Caco-2 (cell line): ENCODE measurements around the gene ACOXL. TPM values are rescaled to one million over a fixed set of nuclear protein-coding genes. Genes with fewer than 3 reads are reported as not detected.

Experiments
- BruUV-seq: library from RNA; stranded (reverse); fragments of 400-500 nt; replicated peaks from 2 replicates; lab custom pipeline; 2021; lab: Mats Ljungman, UMichigan
- CTCF ChIA-PET: fragments of 300-600 bp; sonication (Branson Sonifier 250); formaldehyde crosslinking; loops from one replicate; lab custom pipeline; 2022; ENCODE audit warnings: antibody characterized with exemption; lab: Charles Lee
- POLR2A ChIA-PET: fragments of 300-600 bp; sonication (Branson Sonifier 250); formaldehyde crosslinking; loops from one replicate; lab custom pipeline; 2022; ENCODE audit warnings: antibody characterized with exemption; lab: Charles Lee
- DNase-seq, 2 experiments: peaks; one replicate each; pipeline versions ENCODE4 v3.0.0 to v3.0.0-alpha.2; 2020 to 2022
- H3K27me3 ChIP-seq: replicated peaks from 2 replicates; pipeline ENCODE4 v1.6.0; 2011; ENCODE audit warnings: low read length; ENCODE audit not compliant: control insufficient read depth, insufficient read depth
- H3K36me3 ChIP-seq: 2 replicates; pipeline ENCODE4 v1.5.1; 2011; ENCODE audit warnings: low read length; ENCODE audit not compliant: control insufficient read depth, insufficient read depth
- H3K4me1 ChIP-seq: fragments of 250-450 bp; sonication (Bioruptor Pico); 2 replicates; pipeline ENCODE4 v1.5.1; 2020; ENCODE audit warnings: mild to moderate bottlenecking
- H3K4me3 ChIP-seq: 2 replicates; pipeline ENCODE4 v1.5.1; 2011; ENCODE audit warnings: low read depth, mild to moderate bottlenecking, control low read depth, low read length
- H3K9me3 ChIP-seq: fragments of 250-450 bp; sonication (Bioruptor Pico); 2 replicates; pipeline ENCODE4 v1.5.1; 2020; ENCODE audit warnings: mild to moderate bottlenecking, moderate library complexity
- H3K27ac Mint-ChIP-seq: one replicate; pipeline ENCODE4 v1.8.0; 2022; ENCODE audit warnings: mixed read lengths; ENCODE audit not compliant: unreplicated experiment
- H3K27me3 Mint-ChIP-seq: one replicate; pipeline ENCODE4 v1.8.0; 2022; ENCODE audit warnings: mixed read lengths; ENCODE audit not compliant: insufficient read depth, unreplicated experiment
- H3K36me3 Mint-ChIP-seq: one replicate; pipeline ENCODE4 v1.8.0; 2022; ENCODE audit warnings: mild to moderate bottlenecking, mixed read lengths; ENCODE audit not compliant: insufficient read depth, unreplicated experiment
- H3K4me1 Mint-ChIP-seq: one replicate; pipeline ENCODE4 v1.8.0; 2022; ENCODE audit warnings: low read depth, mixed read lengths; ENCODE audit not compliant: unreplicated experiment
- H3K4me3 Mint-ChIP-seq: one replicate; pipeline ENCODE4 v1.8.0; 2022; ENCODE audit warnings: mild to moderate bottlenecking, moderate library complexity, mixed read lengths; ENCODE audit not compliant: unreplicated experiment
- H3K9me3 Mint-ChIP-seq: one replicate; pipeline ENCODE4 v1.8.0; 2022; ENCODE audit warnings: mixed read lengths; ENCODE audit not compliant: unreplicated experiment
- CTCF ChIP-seq, 2 experiments: fragments of 200-600 bp in 1 of 2; IDR thresholded peaks; 1 replicate in 1 of 2; 2 replicates in 1 of 2; pipeline versions ENCODE4 v1.5.1 to v1.8.0; 2011 to 2022; ENCODE audit warnings: antibody characterized with exemption in 1 of 2, control low read depth in 1 of 2, inconsistent platforms in 1 of 2, low read depth in 1 of 2, low read length in 1 of 2, mild to moderate bottlenecking in 1 of 2, moderate library complexity in 1 of 2; ENCODE audit not compliant: insufficient read depth in 1 of 2, severe bottlenecking in 1 of 2, unreplicated experiment in 1 of 2
- intact Hi-C: fragments of 100-400 bp; cut with micrococcal nuclease; formaldehyde crosslinking; loops from one replicate; pipeline ENCODE4 v1.10.0; 2022; ENCODE audit not compliant: unreplicated experiment
- total RNA-seq: library from RNA; stranded (reverse); gene quantifications from 2 replicates; pipeline ENCODE4 v1.2.3, GENCODE V29; 2022

The ACOXL gene
- total RNA-seq, 1 experiment from 2014 or later = 2.6 TPM

- no peak overlapping the region for H3K4me3 ChIP-seq
- Mint-ChIP-seq H3K27ac (no peak overlapping the region), H3K36me3 (no peaks in the 10 kb centered on the region), H3K9me3 (no peaks in the 10 kb centered on the region), H3K4me3 (no peak overlapping the region), H3K27me3 (no peaks in the 10 kb centered on the region), H3K4me1 (peaks cover 11% of the 10 kb centered on the region)
- no peak for TF ChIP-seq CTCF (IDR thresholded peaks at IDR 0.05; ENCODE audit: insufficient read depth in 1 of 2, low read depth in 1 of 2, low read length in 1 of 2, severe bottlenecking in 1 of 2, unreplicated experiment in 1 of 2)
- POLR2A ChIA-PET = interaction anchor here (0.6 kb wide), 1 partner anchor 11 kb away, joined by 3 read pairs; no protein-coding TSS in a partner anchor
- no TSS peak for BruUV-seq
- intact Hi-C loops = no loop called here
- no peaks in the 10 kb centered on the region for H3K36me3 ChIP-seq
- H3K27me3 ChIP-seq = no peaks in the 10 kb centered on the region
- CTCF ChIA-PET = interaction anchor here (1.0 kb wide), 1 partner anchor 302 kb away, joined by 4 read pairs; no protein-coding TSS in a partner anchor
- no peaks in the 10 kb centered on the region for H3K9me3 ChIP-seq
- DNase-seq = no peak
- no peaks in the 10 kb centered on the region for H3K4me1 ChIP-seq
These were observed 381.5 kb downstream of the ACOXL start for GRCh38 chr2:111113838-111114237.

- no peak overlapping the region for H3K27ac Mint-ChIP-seq
- H3K9me3 ChIP-seq = no peaks in the 10 kb centered on the region
- ChIA-PET POLR2A (no interaction called here), CTCF (interaction anchor here (1.3 kb wide), 1 partner anchor 20 kb away, joined by 3 read pairs; no protein-coding TSS in a partner anchor)
- peaks cover 12% of the 10 kb centered on the region for H3K36me3 Mint-ChIP-seq
- H3K27me3 ChIP-seq = no peaks in the 10 kb centered on the region
- no peaks in the 10 kb centered on the region for H3K27me3 Mint-ChIP-seq
- H3K4me1 Mint-ChIP-seq = peaks cover 11% of the 10 kb centered on the region
- DNase-seq = no peak
- H3K4me3 Mint-ChIP-seq = no peak overlapping the region
- no TSS peak for BruUV-seq
- no peak for TF ChIP-seq CTCF (IDR thresholded peaks at IDR 0.05; ENCODE audit: insufficient read depth in 1 of 2, low read depth in 1 of 2, low read length in 1 of 2, severe bottlenecking in 1 of 2, unreplicated experiment in 1 of 2)
- no peak overlapping the region for H3K4me3 ChIP-seq
- H3K36me3 ChIP-seq = no peaks in the 10 kb centered on the region
- H3K4me1 ChIP-seq = no peaks in the 10 kb centered on the region
- intact Hi-C loops = loop anchor here (2.0 to 5.0 kb wide), 2 partner anchors 551 to 581 kb away; no protein-coding TSS in a partner anchor
- no peaks in the 10 kb centered on the region for H3K9me3 Mint-ChIP-seq
These were observed 383.8 kb downstream of the ACOXL start for GRCh38 chr2:111116011-111116746.

DNA sequence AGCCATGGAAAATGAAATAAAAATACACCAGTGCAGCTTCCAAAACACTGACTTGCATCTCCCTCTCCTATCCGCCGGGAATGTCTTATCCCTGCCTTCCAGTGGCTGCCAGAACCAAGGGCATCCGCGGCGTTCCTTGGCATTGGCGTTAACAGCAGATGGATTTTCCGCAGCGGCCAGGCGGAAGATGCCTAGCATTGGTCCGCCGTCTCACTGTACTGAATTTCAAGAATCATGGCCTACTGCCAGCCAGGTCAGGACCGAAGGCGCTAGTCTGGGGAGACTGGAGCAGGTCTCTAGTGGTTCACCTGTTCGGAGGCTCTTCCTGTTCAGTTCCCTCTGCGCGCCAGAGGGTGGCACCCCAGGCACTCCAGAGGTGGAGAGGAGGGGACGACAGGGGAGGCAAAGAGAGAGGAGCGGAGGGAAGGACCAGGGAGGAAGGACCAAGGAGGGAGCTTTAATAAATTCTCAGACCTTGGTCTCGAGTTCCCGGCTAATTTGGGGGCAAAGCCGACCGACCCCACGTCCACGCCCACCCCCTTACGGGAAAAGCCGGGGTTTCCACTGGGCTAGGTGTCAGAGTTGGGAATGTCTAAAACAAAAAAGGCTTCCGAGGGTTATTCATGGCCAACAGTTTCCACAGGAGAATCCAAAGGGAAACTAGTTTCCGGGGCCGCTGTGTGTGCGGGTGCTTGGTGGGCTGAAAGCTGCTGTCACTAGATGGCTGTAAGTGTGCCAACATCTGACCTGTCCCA is 384.6 kb downstream of the ACOXL start:
- no peak overlapping the region for H3K27ac Mint-ChIP-seq
- intact Hi-C loops = loop anchor here (1.0 to 5.0 kb wide), 3 partner anchors 306 to 580 kb away; no protein-coding TSS in a partner anchor

More for the DNA sequence above, 384.6 kb downstream of the ACOXL start:
- Histone ChIP-seq H3K4me1 (no peaks in the 10 kb centered on the region), H3K36me3 (no peaks in the 10 kb centered on the region), H3K9me3 (no peaks in the 10 kb centered on the region), H3K4me3 (peak overlapping the region; percentile 38), H3K27me3 (no peaks in the 10 kb centered on the region)
- peak; percentile 84 to 98 for TF ChIP-seq CTCF (IDR thresholded peaks at IDR 0.05; ENCODE audit: insufficient read depth in 1 of 2, low read depth in 1 of 2, low read length in 1 of 2, severe bottlenecking in 1 of 2, unreplicated experiment in 1 of 2)
- peak; percentile 88 to 89 for DNase-seq
- BruUV-seq = no TSS peak
- POLR2A ChIA-PET = no interaction called here
- H3K9me3 Mint-ChIP-seq = no peaks in the 10 kb centered on the region
- H3K4me3 Mint-ChIP-seq = peak overlapping the region; percentile 77
- H3K36me3 Mint-ChIP-seq = peaks cover 21% of the 10 kb centered on the region
- CTCF ChIA-PET = interaction anchor here (0.6 to 1.3 kb wide), 2 partner anchors 21 to 325 kb away, joined by 3 read pairs; no protein-coding TSS in a partner anchor
- H3K4me1 Mint-ChIP-seq = peaks cover 11% of the 10 kb centered on the region
- H3K27me3 Mint-ChIP-seq = no peaks in the 10 kb centered on the region
